NCI-H524 (cell line): ENCODE data around the gene DGCR8.

ENCODE experiments used
- DNase-seq, 2 experiments: peaks; one replicate each; lab custom pipeline; 2025; lab: John Stamatoyannopoulos, UW

DGCR8 gene

GRCh38 chr22:20052309-20053259, 27.5 kb upstream of the DGCR8 start:
- no peak for DNase-seq

DNA sequence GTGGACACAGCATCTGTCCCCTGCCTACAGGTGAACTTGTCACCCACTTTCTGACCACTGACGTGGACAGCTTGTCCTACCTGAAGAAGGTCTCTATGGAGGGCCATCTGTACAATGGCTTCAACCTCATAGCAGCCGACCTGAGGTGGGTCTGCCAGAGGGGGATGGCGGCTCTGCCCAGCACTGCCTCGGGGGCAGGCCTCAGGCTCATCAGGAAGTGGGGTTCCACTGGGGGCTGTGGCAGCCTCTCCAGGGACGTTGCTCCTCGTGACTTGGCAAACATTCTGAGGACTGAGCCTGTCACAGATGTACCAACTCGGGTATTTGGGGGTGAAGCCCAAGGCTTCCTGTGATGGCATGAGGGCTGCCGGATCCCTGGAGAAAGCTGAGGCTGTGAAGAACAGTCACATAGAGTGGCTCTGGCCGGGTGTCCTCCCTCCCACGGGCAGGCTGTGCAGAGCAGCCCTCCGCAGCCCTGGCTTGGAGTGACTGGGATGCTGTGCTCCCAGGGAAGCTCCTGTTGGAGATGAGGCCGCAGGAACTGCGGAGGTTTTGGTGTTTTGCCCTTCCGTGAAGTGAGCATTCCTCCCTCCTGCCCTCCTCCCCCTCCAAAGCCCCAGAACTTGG, 26.5 kb upstream of the DGCR8 start:
- DNase-seq: no peak

DNA sequence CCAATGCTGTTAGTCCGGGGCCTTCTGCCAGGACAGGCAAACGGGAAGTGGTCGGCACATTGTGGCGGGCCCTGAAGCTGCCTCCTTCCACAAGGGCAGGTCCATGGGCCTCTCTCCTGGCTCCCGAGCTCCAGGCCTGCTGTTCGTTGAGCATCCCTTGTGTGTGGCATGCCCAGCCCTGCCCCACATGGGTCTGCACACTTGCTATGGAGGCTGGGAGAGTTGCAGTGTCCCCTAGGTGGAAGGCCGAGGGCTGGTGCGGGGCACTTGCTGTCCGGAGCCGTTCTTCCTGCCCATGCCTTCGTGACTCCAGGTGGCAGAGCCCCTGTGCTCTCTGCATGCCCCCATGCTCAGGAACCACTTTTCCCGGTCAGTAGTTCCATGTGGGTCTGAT, 26.0 kb upstream of the DGCR8 start:
- no peak for DNase-seq

GRCh38 chr22:20054485-20054884, 25.6 kb upstream of the DGCR8 start:
- DNase-seq: no peak

DNA sequence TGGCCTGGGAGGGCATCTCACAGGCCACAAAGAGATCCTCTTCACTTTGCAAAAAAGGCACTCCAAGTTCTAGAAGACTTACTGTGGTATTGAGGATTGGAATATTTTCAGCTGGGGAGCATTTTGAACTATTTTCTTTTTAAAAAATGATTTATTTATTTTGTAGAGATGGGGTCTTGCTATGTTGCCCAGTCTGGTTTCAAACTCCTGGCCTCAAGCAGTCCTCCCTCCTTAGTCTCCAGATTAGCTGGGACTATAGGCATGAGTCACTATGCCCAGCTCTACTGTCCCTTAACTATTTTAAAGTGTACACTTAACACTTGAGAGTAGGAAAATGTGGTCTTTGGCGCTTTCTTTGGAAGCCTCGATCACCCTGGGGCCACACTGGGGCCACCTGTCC, 24.9 kb upstream of the DGCR8 start:
- no peak for DNase-seq

DNA sequence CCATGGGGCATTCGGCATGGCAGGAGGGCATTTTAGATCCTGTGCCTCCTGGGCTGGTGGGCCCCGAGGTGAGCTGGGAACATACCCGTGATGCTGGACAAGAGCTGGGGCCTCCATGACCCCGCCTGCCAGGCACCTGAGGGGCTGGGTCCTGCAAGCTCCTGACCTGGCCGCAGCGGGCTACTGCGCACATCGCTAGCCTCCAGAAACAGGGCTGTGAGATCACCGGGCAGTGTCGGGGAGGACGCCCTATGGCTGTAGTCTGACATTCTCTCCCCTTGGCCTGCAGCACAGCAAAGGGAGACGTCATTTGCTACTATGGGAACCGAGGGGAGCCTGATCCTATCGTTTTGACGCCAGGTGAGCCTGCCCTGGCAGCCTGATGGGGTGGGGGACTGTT, 24.4 kb upstream of the DGCR8 start:
- DNase-seq: no peak

GRCh38 chr22:20056161-20056560, 23.9 kb upstream of the DGCR8 start:
- no peak for DNase-seq

- no peak for DNase-seq
Observed at GRCh38 chr22:20056696-20057386, 23.2 kb upstream of the DGCR8 start.

DNA sequence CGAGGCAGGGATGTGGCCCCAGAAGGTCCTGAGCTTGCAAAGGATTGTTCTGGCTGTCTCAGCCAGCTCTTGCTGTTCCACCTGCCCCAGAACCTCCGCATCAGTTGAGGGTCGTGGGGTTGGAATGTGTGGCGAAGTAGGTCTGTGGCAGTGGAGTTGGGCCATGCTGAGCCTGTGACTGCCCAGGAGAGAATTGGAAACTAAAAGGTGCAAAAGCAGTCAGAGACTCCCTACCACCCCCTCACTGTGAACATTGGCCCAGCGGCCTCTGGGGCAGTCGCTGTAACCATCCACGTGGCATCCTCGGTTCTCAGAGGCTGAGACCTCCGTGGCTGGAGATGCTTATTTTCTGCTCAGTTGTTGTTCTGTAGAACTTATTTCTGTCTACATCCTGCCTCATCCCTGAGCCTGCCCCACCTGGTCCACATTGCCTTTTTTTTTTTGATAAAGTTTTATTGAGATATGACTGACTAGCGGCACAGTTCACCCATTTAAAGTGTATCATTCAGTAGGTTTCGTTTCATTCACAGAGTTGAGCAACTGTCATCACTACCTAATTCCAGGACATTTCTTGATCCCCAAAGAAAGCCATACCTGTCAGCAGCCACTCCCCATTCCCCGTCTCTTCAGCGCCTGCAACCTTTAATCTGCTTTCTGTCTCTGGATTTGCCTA, 22.3 kb upstream of the DGCR8 start:
- no peak for DNase-seq

- DNase-seq: no peak
Observed at GRCh38 chr22:20058989-20059770, 20.9 kb upstream of the DGCR8 start.

GRCh38 chr22:20060700-20061480, 19.2 kb upstream of the DGCR8 start:
- DNase-seq: no peak

- no peak for DNase-seq
Observed at GRCh38 chr22:20061481-20061861, 18.6 kb upstream of the DGCR8 start.

DNA sequence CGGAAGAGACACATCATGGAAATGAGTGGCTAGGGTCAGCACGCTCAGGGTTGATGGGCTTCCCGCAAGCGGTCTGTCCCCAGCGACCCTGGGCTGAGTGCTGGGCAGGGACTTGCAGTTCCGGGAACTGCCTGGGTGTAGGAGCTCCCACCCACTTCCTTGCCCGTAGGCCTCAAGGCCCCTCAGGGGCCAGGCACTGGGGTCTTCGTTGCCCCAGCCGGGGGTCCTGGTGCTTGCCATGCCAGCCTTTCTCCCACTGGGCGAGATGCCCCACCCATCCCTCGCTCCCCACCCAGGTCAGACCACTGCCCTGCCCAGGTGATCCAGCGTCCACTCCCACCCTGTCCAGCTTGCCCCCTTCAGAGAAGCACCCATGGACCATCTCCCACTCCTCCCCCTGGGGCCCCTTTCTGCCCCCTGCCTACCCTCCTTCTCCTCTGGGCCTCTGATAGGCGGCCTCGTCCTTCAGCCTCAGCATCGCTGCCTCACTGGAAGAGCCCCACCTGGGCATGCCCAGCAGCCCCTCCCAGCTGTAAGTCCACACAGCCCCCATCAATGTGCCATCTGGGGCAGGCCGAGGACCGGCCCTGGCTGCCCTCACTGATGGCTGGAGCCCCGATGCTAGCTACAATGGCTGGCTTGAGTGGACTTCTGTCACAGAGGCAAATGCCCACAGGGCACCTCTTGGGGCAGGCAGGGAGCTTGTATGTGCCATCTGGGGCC, 17.8 kb upstream of the DGCR8 start:
- no peak for DNase-seq

DNA sequence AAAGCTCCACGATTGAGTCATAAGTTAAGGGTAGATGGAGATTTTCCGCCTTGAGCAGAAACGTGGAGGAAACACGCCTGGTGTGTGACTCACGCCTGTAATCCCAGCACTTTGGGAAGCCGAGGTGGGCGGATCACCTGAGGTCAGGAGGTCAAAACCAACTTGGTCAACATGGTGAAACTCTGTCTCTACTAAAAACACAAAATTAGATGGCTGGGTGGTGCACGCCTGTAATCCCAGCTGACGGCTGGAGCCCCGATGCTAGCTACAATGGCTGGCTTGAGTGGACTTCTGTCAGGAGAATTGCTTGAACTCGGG, 17.3 kb upstream of the DGCR8 start:
- DNase-seq: no peak

DNA sequence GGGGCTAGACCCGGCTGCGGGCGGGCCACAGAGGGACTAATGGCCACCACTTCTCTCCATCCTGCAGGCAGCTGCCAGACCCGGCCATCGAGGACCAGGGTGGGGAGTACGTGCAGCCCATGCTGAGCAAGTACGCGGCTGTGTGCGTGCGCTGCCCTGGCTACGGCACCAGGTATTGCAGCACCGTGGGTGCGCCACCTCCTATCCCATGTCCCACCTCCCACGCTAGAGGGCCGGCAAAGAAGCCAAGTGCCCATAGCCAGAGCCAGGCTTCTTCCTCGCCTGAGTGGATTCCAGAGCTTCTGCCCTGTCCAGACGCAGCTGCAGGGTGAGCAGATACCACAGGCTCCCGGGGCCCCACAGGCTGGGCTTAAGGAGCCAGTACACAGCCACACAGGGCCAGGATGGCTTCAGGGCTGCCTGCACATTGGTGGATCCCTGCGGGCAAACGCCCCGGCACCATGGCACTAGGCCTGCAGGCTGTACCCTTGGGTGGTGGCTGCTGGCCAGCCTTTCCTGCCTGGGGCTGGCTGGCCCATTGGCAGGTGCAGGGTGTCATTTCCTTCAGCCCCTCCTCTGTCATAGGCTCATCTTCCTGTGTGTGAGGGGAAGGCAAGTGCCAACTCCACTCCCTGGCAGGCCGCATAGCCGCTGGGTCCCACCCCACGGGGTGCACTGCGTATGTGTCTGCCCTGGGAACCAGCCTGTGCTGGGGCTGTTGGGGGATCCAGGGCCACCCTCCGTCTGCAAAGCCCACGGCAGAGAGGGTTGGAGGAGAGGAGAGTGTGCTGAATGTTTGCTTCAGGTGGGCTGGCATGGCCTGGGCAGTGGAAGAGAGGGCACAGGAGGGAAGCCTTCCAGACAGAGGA, 16.5 kb upstream of the DGCR8 start:
- DNase-seq: no peak

- no peak for DNase-seq
Observed at GRCh38 chr22:20064140-20064480, 15.9 kb upstream of the DGCR8 start.

DNA sequence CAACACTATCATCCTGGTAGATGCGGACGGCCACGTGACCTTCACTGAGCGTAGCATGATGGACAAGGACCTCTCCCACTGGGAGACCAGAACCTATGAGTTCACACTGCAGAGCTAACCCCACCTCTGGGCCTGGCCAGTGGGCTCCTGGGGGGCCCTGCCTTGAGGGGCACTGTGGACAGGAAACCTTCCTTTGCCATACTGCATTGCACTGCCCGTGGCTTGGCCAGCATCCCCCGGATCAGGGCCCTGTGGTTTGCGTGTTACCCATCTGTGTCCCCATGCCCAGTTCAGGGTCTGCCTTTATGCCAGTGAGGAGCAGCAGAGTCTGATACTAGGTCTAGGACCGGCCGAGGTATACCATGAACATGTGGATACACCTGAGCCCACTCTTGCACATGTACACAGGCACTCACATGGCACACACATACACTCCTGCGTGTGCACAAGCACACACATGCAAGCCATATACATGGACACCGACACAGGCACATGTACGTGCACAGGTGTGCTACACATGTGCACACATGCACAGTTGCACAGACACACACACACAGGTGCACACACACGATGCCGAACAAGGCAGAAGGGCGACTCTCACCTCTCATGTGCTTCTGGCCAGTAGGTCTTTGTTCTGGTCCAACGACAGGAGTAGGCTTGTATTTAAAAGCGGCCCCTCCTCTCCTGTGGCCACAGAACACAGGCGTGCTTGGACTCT, 15.3 kb upstream of the DGCR8 start:
- no peak for DNase-seq

GRCh38 chr22:20065896-20066616, 14.0 kb upstream of the DGCR8 start:
- no peak for DNase-seq
